ENCODE data around the gene SELENOV. TPM values are rescaled to one million over a fixed set of nuclear protein-coding genes. Genes with fewer than 3 reads are reported as not detected.

Gene SELENOV
- total RNA-seq, 1 experiment from 2014 or later = not detected

DNA sequence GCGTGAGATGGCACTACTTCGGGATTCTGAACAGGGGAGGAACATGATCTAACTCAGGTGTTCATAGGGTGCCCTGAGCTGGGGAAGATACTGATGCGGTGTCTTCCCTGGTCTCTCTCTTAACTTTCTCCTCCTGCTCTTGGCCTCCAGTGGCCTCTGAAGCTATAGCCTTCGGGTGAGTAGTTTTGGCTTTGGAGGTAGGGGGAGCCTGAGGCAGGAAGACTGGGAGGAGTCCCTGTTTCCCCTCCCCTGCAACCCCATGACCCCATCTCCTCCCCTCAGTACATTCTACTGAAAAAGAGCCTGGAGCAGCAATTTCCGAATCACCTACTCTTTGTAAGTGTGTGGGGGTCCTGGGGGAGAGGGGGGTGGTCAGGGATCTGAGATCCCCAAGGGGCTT lies 3.5 kb downstream of the SELENOV start:
- no peak for DNase-seq (ENCODE audit: extremely low read depth, low read depth)

DNA sequence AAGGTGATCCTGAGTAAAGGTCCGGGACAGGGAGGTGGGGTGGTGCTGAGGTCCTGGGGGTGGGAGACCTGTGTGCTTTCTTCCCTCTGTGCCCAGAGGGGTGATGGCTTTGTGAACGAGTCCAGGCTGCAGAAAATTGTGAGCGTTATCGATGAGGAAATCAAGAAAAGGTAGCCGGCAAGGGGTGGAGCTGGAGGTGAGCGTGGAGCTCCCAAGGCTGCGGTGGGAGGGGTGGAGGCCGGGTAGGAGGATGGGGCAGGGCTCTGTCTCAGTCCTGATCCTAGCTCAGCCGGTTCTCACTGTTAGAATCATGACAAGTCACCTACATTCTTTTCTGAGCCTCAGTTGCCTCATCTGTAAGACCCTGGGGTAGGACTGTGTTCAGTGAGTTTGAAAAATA lies 4.0 kb downstream of the SELENOV start:
- DNase-seq (ENCODE audit: extremely low read depth, low read depth) = no peak

DNA sequence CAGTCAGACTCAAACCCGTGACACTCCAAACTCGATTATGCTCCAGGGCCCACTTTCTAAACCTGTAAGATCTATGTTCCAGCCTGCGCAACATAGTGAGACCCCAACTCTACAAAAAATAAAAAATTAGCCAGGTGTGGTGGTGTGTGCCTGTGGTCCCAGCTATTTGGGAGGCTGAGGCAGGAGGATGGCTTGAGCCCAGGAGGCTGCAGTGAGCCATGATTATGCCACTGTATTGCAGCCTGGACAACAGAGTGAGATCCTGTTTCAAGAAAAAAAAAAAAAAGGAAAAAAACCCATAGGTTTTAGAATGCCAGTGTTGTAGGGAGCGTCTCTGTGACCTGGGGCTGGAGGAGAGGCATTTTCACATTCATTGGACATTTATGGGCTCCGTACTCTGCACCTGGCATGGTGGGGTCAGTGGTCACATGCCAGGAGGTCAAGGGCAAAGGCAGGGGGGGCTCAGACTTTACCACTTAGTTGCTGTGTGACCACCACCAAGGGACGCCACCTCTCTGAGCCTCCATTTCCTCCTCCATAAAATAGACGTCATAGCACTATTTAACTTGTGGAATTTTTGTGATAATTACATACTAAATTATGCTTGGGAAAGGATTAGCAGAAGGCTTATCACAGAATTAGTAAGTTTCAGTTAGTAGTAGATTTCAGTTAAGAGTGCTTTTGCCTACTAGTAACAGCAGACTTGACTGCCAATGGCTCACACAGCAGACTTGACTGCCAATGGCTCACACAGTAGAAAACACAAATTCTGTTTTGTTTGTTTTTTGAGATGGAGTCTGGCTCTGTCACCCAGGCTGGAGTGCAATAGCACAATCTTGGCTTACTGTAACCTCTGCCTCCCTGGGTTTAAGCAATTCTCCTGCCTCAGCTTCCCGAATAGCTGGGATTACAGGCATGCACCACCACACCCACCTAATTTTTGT lies 5.9 kb downstream of the SELENOV start:
- DNase-seq (ENCODE audit: extremely low read depth, low read depth) = no peak

DNA sequence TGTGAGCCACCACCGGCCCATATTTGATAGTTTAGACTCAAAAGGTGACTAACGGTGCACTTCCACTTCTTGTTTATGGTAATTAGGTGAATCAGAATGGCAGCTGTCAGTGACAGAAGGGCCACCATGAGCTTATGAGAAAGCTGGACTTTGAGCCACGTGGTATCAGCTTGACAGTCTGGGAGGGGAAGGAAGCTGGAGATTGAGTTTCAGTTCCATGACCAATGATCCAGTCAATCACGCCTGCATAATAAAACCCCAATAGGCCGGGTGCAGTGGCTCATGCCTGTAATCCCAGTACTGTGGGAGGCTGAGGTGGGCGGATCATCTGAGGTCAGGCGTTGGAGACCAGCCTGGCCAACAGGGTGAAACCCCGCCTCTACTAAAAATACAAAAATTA lies 9.6 kb downstream of the SELENOV start:
- no peak for DNase-seq (ENCODE audit: extremely low read depth, low read depth)

DNA sequence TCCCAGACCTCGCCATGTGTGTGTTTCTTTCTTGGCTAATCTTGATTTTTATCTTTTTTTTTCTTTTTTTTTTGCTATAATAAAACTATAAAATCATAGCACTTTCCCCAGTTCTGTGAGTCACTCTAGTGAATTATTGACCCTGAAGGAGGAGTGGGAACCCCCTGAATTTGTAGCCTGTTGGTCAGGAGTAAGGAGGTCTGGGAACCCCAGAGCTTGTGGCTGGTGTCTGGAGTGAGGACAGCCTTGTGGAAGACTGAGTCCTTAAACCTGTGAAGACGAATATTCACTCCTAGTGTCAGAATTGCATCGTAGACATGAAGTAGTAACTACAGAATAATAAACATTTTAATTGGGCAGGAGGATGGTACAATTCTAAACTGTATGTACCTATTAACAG lies 10.3 kb downstream of the SELENOV start:
- DNase-seq (ENCODE audit: extremely low read depth, low read depth) = no peak

DNA sequence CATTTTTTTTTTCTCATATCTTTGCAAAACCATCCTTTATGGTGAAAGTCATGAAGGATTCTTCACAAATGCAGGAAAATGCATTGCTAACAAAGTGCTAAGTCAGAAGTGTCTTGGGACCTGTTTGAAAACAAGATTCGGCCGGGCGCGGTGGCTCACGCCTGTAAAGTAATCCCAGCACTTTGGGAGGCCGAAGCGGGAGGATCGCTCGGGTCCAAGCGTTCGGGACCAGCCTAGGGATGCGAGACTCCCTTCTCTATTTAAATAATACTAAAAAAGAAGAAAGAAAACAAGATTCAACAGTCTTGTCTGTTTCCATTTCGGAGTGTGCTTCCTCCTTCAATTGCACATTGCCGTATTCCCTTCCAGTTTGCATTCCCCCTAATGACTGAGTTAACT lies 16.9 kb downstream of the SELENOV start:
- no peak for DNase-seq (ENCODE audit: extremely low read depth, low read depth)

DNA sequence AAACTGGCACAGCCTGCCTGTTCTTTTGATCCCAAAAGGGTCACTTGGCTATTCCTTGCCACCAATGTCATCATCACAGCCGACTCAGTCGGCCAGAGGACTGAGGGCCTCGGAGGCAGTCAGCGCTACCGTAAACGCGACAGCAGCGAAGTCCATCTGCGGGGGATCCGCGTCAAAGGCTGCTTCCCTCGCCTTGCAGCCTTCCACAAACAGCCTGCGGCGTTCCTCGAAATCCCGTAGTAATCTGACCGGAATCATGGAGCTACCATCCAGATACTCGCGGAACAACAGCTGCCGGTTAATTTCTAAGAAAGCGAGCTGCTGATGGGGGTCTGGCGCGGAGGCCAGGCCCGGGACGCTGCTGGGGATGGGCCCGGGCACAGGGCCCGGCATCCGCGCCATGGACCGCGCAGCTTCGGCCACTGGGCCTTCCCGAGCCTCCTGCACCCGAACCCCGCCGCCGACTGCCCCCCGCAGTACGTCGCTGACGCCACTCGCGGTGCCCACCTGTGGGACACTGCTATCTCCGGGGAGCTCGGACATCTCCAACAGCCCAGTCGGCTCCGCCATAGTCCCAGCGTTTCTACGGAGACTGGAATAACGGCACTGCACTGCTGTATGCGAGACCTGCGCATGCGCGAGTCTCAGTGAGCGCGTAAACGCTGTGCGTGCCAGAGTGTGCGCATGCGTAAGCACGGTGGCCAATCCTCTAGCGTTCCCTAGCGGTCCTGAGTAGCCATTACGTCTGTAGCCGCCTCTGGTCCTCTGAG lies 17.5 kb downstream of the SELENOV start, which contains the start of gene EID2B:
Gene EID2B, minus strand, starts transcription at position 620 of the 770 bp plus-strand sequence. Its CDS starts 50 bp downstream, at position 570.
- DNase-seq (ENCODE audit: extremely low read depth, low read depth) = peak; percentile 93

DNA sequence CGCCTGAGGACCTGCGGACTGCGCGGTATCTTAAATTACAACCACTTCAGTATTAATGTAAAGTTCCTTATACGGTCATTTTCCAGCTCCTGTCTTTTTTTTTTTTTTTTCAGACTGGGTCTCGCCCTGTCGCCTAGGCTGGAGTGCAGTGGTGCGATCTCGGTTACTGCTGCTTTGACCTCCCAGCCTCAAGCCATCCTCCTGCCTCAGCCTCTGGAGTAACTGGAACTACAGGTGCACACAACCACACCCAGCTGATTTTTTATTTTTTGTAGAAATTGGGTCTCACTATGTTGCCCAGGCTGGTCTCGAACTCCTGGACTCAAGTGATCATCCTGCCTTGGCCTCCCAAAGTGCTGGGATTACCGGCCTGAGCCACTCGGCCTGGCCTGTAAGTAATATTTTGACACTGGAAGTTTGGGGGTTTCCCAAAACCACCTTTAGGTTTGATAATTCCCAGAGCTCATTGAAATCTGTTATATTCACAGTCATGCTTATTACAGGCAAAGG lies 18.1 kb downstream of the SELENOV start:
- DNase-seq (ENCODE audit: extremely low read depth, low read depth) = no peak

DNA sequence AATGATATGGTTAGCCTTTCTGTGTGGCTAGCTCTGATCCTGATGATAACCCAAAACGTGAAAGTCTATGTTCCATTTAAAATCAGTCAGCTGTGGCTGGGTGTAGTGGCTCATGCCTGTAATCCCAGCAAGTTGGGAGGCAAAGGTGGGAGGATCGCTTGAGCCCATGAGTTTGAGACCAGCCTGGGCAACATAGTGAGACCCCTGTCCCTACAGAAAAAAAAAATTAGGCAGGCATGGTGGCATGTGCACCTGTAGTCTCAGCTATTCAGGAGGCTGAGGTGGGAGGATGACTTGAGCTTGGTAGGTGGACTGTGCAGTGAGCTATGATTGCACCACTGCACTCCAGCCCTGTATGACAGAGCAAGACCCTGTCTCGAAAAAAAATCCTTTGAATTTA lies 18.9 kb downstream of the SELENOV start:
- no peak for DNase-seq (ENCODE audit: extremely low read depth, low read depth)

DNA sequence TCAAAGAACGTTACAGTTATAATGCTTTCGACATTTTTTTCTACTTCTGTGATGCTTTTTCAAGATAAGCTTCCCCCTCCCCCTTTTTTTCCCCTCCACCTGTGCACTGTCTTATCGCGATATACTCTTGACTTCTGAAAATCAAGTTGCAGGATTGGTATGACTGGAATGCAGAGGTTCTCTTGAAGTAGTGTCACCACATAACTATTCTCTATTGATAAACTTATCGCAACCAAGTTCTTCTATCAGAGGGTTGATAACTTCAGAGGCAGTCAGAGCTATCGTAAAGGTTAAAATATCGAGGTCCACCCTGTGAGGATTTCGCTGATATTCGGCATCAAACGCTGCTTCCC lies 24.2 kb downstream of the SELENOV start:
- DNase-seq (ENCODE audit: extremely low read depth, low read depth) = no peak

DNA sequence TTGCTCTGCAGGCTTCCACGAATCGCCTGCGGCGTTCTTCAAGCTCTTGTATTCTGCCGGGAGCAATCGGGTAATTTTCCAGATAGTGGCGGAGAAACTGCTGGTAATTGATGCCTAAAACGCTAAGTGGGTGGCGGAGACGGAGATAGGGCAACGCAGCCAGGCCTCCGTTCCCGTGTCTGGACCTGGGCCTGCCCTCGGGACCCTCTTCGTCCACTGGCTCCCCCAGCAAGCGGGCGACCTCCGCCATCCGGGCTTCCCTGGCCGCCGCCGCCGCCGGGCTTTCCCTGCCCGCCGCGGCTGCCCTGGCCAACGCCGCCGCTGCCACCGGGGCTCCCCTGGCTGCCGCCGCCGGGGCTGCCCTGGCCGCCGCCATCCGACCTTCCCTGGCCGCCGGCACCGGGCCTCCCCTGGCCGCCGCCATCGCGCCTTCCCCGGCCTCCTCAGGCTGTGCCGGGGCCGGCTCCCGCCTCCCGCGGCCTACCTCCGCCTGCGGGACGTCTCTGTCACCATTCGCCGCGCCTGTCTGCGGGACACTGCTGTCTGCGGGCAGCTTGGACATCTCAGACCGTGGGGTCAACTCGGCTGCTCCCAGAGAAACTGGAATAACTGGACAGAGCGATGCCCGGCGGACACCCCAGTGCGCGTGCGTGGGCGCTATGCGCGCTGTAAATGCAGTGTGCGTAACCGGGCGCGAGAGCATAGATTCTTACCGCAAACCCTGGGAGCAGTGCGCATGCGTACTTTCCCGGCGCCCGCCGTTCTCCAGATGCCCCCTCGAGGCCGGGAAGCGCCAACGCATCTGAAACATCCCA lies 24.8 kb downstream of the SELENOV start, which contains the start of gene EID2:
Gene EID2, minus strand, starts transcription at position 644 of the 815 bp plus-strand sequence. Its CDS starts 82 bp downstream, at position 562.
- peak; percentile 87 for DNase-seq (ENCODE audit: extremely low read depth, low read depth)

DNA sequence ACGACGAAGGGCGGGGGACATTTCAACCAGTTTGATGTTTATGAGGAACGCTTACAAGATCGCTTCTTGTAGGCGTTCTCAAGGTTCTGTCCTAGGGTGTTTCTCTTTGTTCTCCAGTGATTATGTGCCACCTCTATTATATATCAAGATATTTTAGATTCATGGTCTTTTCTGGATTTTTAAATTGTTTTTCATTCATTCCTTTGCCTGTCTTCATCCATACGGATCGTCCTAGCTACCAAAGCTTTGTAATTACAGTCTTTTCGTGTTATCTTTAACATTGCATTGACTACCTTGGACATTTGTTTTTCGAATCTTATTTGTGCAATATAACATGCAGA lies 25.4 kb downstream of the SELENOV start:
- no peak for DNase-seq (ENCODE audit: extremely low read depth, low read depth)

DNA sequence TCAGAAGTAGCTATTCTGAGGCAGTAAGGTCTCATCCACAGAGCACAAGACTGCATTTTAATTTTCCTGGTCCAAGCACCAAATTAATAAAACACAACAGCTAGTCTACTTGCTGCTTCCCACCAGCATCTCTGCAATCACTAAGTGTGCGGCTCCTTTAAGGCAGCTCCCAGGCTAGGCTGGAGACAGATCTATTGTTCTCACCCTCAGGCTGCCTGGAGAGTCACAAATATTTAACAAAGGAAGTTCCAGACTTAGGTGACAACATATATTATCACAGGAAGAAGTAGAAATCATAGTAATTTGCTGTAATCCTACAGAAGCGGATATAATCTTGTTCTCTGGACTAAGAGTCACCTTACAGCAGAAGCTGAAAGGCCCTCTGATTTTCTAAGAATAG lies 27.3 kb downstream of the SELENOV start:
- DNase-seq (ENCODE audit: extremely low read depth, low read depth) = no peak

DNA sequence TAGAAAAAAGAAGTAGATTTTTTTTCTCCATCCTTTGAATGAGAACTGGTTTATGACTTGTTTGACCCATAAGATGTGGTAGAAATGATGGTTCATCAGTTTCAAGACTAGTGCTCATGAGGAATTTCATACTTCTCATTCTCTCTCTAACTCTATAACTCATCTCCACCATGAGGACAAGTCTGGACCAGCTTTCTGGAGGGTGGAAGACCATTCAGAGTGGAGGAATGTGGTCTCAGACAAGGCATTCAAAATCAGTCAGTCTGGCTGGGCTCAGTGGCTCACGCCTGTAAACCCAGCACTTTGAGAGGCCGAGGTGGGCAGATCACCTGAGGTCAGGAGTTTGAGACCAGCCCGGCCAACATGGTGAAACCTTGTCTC lies 28.5 kb downstream of the SELENOV start:
- DNase-seq (ENCODE audit: extremely low read depth, low read depth) = no peak

DNA sequence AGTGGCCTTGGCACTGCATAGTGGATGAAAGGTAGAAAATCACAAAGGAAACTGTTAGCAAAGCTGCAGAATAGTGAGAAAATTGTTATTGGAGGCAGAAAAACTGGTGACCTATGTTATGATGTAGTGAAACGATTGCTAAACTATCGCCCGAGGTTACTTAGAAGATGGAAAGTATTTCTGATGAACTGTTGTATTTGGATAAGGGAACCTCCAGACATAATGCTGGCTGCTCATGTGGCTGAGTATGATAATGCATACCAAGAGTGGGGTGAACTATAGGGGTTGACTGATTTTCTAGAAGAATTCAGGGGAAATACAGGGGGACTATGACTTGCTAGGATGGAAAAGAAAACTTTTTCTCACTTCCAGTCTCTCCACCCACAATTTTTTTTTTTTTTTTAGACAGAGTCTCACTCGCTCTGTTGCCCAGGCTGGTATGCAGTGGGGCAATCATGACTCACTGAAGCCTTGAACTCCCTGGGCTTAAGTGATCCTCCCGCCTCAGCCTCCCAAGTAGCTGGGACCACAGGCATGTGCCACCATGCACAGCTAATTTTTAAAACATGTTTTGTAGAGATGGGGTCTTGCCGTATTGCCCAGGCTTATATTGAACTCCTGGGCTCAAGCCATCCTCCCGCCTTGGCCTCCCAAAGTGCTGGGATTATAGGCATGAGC lies 29.4 kb downstream of the SELENOV start:
- DNase-seq (ENCODE audit: extremely low read depth, low read depth) = no peak

DNA sequence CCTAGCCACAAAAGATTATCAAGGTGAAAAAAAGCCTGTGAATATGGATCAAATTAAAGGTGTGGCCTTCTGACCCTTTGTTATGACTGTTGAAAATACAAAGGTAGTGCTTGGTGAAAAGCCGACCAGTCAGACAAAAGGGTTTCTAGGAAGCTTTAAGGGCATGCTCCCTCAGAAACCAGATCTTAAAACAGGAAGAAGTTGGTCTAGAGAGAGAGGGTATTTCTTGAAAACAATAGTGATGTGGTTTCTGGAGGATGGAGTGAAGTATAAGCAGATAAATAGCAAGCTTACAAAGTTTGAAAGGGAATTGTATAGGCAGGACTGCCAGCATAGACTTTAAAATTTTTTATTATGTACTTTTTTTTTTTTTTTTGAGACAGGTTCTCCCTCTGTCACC lies 30.0 kb downstream of the SELENOV start:
- no peak for DNase-seq (ENCODE audit: extremely low read depth, low read depth)

DNA sequence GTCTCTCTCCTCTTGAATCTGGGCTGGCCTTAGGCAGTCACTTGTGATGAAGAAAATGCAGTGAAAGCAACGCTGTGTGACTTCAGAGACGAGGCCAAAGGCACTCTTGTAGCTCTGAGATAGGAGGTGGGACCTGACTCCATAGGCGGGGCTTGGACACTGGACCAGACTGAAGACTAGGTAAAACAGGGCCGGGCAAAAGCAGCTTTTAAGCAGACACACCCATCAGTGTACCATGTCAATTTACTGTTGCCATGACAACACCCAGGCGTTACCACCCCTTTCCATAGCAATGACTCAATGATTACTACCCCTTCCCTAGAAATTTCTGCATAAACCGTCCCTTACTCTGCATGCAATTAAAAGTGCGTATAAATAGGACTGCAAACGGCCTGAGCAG lies 31.7 kb downstream of the SELENOV start:
- no peak for DNase-seq (ENCODE audit: extremely low read depth, low read depth)

DNA sequence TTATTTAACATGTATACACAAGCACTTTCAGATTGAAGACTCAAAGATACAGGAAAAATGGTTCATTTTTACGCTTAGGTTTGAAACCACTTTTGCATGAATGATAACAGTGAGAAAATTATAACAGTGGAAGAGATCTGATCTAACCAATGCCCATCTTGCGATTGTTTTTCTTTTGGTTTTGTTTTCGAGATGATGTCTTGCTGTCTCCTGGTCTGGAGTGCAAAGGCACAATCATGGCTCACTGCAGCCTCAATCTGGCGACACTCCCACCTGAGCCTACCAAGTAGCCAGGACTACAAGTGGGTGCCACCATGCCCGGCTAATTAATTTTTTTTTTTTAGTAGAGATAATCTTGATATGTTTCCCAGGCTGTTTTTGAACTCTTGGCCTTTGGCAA lies 35.3 kb downstream of the SELENOV start:
- DNase-seq (ENCODE audit: extremely low read depth, low read depth) = no peak

DNA sequence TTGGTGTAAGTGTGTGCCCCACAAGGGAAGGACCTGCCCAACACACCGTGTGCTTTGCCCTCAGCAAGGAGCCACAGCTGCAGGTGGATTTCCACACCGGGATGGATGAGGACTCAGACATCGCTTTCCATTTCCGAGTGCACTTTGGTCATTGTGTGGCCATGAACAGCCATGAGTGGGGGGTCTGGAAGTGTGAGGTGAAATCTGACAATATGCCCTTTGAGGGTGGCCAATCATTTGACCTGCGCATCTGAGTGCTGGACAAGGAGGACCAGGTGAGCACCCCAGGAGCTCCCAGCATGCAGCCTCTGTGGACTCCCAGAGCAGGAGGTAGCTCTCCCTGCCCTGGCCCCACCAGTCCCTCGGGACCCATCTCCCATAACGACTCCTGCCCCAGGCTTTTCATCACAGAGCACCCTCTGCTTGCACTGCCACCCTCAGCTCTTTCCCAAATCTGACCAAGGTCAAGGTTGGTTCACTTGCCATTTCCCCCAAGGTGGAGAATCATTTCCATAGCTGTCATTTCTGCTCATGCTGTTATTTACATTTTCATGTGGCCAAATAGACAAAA lies 38.2 kb downstream of the SELENOV start:
- DNase-seq (ENCODE audit: extremely low read depth, low read depth) = no peak
